HG02642 (cell line): ENCODE data around the gene PDIA4.
"Not testable (repeated sequence)": the region's sequence is repeated elsewhere in the genome, so short reads cannot be mapped to it uniquely, and the experiment has no call there.

Experiments used
- ATAC-seq: cut with Tn5 transposase; IDR thresholded peaks from one replicate; pipeline ENCODE4 v1.9.1; 2021; ENCODE audit warnings: mild to moderate bottlenecking; ENCODE audit not compliant: unreplicated experiment, poor library complexity

Gene PDIA4

GRCh38 chr7:149004405-149005370, 23.6 kb downstream of the PDIA4 start:
- ATAC-seq, result no peak

- ATAC-seq, result no peak
These were observed 24.6 kb downstream of the PDIA4 start for GRCh38 chr7:149003560-149004305.

GRCh38 chr7:149003018-149003417, 25.3 kb downstream of the PDIA4 start:
- no peak for ATAC-seq

GRCh38 chr7:149002604-149003003, 25.7 kb downstream of the PDIA4 start:
- ATAC-seq, result no peak

GRCh38 chr7:149001427-149002068, 26.8 kb downstream of the PDIA4 start:
- no peak for ATAC-seq

- ATAC-seq, result no peak
These were observed 27.3 kb downstream of the PDIA4 start for GRCh38 chr7:149000961-149001360.

- no peak for ATAC-seq
These were observed 29.1 kb downstream of the PDIA4 start for GRCh38 chr7:148999192-148999591.

GRCh38 chr7:148997497-148997896, 30.8 kb downstream of the PDIA4 start:
- no peak for ATAC-seq

GRCh38 chr7:148994576-148994975, 33.7 kb downstream of the PDIA4 start:
- no peak for ATAC-seq

GRCh38 chr7:148993193-148993592, 35.1 kb downstream of the PDIA4 start:
- no peak for ATAC-seq

GRCh38 chr7:148991536-148991935, 36.8 kb downstream of the PDIA4 start:
- ATAC-seq, result no peak

GRCh38 chr7:148987751-148988512, 40.4 kb downstream of the PDIA4 start:
- no peak for ATAC-seq

GRCh38 chr7:148987010-148987750, 41.1 kb downstream of the PDIA4 start:
- peak; percentile 93 for ATAC-seq

GRCh38 chr7:148986742-148987009, 41.6 kb downstream of the PDIA4 start:
- no peak for ATAC-seq

GRCh38 chr7:148983200-148984146, 44.8 kb downstream of the PDIA4 start:
- peak; percentile 53 for ATAC-seq

- no peak for ATAC-seq
These were observed 45.6 kb downstream of the PDIA4 start for GRCh38 chr7:148982654-148983199.

GRCh38 chr7:148979827-148980226, 48.5 kb downstream of the PDIA4 start:
- no peak for ATAC-seq

- not testable (repeated sequence) for ATAC-seq
These were observed 49.2 kb downstream of the PDIA4 start for GRCh38 chr7:148979072-148979471.
